Stimulated activated CD4-positive, alpha-beta T cell treated with anti-CD3 and anti-CD28 coated beads, Interleukin-12 subunit alpha, Interleukin-12 subunit beta, amount 100 ng/mL, for 48 hours (primary cell): ENCODE data around the gene HNMT.
"Not testable (repeated sequence)": the region's sequence is repeated elsewhere in the genome, so short reads cannot be mapped to it uniquely, and the experiment has no call there.

ENCODE experiments used
- DNase-seq, 3 donors: peaks; one replicate each; pipeline ENCODE4 v3.0.0-alpha.2; 2020; ENCODE audit warnings: low read depth in 2 of 3, low spot score in 1 of 3

HNMT gene

GRCh38 chr2:138040616-138041015 lies 76.3 kb downstream of the HNMT start:
- DNase-seq: no peak

GRCh38 chr2:138042311-138042710 lies 78.0 kb downstream of the HNMT start:
- DNase-seq: no peak

GRCh38 chr2:138043588-138043987 lies 79.3 kb downstream of the HNMT start:
- not testable (repeated sequence) for DNase-seq

GRCh38 chr2:138058427-138058826 lies 94.2 kb downstream of the HNMT start:
- no peak for DNase-seq

- DNase-seq: no peak
Measured at GRCh38 chr2:138059487-138060300, 95.4 kb downstream of the HNMT start.

- no peak for DNase-seq
Measured at GRCh38 chr2:138060301-138060635, 96.0 kb downstream of the HNMT start.

GRCh38 chr2:138061961-138062360 lies 97.7 kb downstream of the HNMT start:
- no peak for DNase-seq

GRCh38 chr2:138063181-138063580 lies 98.9 kb downstream of the HNMT start:
- no peak for DNase-seq
